ENCODE results near the gene LOXHD1.

LOXHD1 gene, protein sequence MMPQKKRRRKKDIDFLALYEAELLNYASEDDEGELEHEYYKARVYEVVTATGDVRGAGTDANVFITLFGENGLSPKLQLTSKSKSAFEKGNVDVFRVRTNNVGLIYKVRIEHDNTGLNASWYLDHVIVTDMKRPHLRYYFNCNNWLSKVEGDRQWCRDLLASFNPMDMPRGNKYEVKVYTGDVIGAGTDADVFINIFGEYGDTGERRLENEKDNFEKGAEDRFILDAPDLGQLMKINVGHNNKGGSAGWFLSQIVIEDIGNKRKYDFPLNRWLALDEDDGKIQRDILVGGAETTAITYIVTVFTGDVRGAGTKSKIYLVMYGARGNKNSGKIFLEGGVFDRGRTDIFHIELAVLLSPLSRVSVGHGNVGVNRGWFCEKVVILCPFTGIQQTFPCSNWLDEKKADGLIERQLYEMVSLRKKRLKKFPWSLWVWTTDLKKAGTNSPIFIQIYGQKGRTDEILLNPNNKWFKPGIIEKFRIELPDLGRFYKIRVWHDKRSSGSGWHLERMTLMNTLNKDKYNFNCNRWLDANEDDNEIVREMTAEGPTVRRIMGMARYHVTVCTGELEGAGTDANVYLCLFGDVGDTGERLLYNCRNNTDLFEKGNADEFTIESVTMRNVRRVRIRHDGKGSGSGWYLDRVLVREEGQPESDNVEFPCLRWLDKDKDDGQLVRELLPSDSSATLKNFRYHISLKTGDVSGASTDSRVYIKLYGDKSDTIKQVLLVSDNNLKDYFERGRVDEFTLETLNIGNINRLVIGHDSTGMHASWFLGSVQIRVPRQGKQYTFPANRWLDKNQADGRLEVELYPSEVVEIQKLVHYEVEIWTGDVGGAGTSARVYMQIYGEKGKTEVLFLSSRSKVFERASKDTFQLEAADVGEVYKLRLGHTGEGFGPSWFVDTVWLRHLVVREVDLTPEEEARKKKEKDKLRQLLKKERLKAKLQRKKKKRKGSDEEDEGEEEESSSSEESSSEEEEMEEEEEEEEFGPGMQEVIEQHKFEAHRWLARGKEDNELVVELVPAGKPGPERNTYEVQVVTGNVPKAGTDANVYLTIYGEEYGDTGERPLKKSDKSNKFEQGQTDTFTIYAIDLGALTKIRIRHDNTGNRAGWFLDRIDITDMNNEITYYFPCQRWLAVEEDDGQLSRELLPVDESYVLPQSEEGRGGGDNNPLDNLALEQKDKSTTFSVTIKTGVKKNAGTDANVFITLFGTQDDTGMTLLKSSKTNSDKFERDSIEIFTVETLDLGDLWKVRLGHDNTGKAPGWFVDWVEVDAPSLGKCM (N-terminal part only)

DNA sequence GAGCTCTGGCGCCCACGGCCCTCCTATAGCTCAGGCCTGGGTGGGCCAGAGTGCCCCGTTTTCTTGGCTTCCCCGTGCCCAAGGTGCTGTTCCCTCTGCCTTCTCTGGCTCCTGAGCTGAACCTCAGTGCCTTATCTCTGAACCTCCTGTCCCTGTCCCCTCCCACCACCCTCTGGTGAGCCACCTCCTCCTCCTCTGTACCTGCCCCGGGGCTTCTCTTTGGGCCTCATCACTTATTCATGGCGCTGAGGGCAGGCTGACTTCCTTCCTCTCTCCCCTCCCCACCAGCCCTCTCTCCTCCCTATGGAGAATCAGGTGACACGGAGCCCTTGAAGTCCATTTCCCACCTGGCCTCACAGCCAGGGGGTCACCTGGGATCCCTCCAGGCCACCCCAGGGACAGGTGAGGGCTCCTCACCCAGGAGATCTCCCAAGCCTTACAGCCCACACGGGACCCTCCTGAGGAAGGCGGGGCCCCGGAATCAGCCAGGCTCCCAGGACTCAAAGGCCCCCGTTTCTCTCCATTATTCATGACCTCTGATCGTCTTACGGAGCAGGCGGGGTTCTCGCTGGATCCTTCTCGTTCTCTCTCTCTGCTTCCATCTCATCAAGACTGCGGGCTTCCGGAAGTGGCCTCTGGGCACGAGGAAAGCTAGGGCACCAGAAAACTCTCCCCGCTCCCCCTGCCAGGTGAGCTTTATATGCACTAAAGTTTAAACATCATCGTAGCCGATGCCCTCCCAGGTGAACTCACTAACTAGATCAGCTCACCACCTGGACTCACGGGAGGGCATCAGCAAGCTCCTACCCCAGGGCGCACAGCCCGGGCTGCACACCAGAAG, at the start of gene LOXHD1:
Gene LOXHD1 (minus strand): TSS at position 106 of the 841 bp plus-strand sequence. CDS start 187 bp downstream, outside the sequence.
- H3K27ac ChIP-seq, result no peak within 1 kb of the TSS
- TF ChIP-seq, protein P1, sequence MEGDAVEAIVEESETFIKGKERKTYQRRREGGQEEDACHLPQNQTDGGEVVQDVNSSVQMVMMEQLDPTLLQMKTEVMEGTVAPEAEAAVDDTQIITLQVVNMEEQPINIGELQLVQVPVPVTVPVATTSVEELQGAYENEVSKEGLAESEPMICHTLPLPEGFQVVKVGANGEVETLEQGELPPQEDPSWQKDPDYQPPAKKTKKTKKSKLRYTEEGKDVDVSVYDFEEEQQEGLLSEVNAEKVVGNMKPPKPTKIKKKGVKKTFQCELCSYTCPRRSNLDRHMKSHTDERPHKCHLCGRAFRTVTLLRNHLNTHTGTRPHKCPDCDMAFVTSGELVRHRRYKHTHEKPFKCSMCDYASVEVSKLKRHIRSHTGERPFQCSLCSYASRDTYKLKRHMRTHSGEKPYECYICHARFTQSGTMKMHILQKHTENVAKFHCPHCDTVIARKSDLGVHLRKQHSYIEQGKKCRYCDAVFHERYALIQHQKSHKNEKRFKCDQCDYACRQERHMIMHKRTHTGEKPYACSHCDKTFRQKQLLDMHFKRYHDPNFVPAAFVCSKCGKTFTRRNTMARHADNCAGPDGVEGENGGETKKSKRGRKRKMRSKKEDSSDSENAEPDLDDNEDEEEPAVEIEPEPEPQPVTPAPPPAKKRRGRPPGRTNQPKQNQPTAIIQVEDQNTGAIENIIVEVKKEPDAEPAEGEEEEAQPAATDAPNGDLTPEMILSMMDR (conservative IDR thresholded peaks at IDR 0.05), result no peak

DNA sequence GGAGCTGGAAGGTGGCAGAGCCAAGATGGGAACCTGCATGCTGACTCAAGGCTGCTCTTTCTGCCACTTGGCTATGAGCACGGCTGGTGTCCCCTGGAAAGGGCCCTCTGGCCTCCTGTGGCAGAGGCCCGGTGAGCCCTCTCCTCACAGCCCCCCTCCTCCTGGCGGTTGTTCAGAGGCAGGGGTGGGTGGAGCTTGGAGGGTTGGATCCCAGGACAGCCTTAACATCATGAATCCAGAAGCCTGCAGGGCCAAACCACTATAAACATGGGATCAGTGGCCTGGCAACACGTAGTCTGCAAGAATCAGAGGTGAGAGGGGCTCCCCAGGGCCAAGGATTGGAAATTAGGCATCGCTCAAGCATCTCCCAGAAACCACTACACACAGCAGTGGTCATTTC, 48.5 kb upstream of the LOXHD1 start:
- TF ChIP-seq, protein P1 (conservative IDR thresholded peaks at IDR 0.05), result no peak
- H3K27ac ChIP-seq, result no peak overlapping the region

GRCh38 chr18:46704816-46705215, 47.8 kb upstream of the LOXHD1 start:
- no peak overlapping the region for H3K27ac ChIP-seq
- TF ChIP-seq, protein P1 (conservative IDR thresholded peaks at IDR 0.05), result no peak

GRCh38 chr18:46704189-46704588, 47.2 kb upstream of the LOXHD1 start:
- no peak overlapping the region for H3K27ac ChIP-seq
- TF ChIP-seq, protein P1 (conservative IDR thresholded peaks at IDR 0.05), result no peak

DNA sequence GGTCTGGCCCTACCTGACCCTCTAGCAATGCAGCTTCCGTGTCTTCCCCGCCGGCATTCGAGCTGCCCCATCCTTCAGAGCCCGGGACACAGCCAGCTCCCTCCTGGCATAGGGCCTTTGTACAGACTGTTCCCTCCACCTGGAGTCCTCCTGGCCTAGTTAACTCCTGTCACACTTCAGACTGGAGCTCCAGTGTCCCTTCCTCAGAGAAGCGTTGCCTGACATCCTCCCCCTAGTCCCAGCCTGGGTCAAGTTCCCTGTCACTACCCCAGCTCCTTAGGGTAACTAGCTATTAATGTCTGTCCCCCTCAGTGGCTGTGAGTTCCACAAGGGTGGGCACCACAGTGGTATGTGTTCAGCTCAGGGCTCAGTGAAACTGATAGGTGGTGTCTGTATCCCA, 45.5 kb upstream of the LOXHD1 start:
- TF ChIP-seq, protein P1 (conservative IDR thresholded peaks at IDR 0.05), result no peak

GRCh38 chr18:46700066-46700824, 43.2 kb upstream of the LOXHD1 start:
- TF ChIP-seq, protein P1 (conservative IDR thresholded peaks at IDR 0.05), result no peak
- H3K27ac ChIP-seq, result no peak overlapping the region

More for the DNA sequence above, 45.5 kb upstream of the LOXHD1 start:
- no peak overlapping the region for H3K27ac ChIP-seq

All from VCaP (cell line).